ENCODE results near the gene SLC6A4.
"Not testable (repeated sequence)": the region's sequence is repeated elsewhere in the genome, so short reads cannot be mapped to it uniquely, and the experiment has no call there.

Gene SLC6A4

DNA sequence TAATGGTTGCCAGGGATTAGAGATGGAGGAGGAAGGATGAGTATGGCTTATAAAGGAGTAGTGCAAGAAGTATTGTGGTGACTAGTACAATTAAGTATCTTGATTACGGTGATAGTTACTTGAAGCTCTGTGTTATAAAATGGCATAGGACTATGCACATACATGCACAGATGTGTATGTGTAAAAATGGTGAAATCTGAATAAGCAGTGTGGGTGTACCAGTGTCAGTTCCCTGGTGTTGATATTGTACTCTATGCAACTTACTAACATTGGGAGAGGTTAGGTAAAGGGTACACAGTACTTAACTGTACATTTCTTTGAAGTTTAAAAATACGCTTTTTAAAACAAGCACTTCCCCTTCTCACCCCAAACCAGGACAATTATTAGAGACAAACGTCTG, 70.3 kb downstream of the SLC6A4 start:
- DNase-seq, result no peak

DNA sequence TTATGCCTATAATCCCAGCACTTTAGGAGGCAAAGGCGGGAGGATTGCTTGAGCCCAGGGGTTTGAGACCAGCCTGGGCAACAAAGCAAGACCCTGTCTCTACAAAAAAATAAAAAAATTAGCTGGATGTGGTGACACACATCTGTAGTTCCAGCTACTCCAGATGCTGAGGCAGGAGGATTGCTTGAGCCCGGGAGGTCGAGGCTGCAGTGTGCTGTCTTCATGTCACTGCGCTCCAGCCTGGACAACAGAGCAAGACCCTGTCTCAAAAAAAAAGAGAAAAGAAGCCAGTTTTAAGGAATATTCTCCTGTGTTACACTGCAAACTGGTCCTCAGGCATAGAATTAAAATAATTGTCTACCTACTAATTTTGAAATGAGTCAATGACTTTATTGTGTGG, 71.0 kb downstream of the SLC6A4 start:
- DNase-seq, result no peak

DNA sequence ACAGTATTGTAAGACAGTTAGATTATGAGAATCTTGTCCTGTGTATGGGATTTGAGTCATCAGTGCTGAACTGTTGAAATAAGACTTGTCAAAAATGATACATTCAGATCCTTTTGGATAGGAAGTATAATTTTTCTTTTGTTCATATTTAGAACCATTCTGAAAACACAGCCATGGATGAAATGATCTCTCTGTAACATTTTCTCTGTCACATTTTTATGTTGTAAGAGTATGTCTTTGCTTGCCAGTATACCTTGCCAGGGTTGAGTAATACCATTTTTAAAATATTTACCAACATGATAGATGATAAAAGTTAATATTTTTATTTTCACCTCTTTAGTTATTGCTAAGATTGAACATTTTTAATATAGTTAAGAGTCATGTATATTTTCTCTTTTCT, 73.9 kb downstream of the SLC6A4 start:
- DNase-seq, result no peak

DNA sequence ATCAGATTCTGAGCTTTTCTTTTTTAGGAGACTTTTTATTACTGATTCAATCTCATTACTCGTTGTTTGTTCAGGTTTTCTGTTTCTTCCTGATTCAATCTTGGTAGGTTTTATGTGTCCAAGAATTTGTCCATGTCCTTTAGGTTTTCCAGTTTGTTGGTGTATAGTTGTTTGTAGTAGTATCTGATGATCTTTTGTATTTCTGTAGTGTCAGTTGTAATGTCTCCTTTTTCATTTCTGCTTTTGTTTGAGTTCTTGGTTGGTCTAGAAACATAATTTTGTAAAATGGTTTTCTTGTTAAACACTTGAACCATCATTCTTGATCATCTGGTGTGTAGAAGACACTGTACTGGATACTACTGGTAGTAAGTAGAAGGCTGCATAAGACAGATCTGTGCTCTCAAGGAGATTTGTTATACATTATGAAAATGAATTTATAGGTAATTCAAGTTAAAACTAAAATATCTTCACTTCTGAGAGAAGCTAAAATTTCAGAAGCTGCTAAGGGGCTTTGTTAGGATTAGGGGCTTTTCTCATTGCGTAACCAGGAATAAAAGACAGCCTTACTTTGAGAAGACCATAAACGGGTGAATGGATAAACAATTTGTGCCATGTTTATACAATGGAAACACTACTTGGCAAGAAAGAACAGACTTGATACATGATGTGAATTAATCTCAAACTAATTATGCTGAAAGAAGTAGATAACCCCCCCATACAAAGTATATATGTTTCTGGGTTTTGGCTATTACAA, 74.9 kb downstream of the SLC6A4 start:
- DNase-seq, result no peak

DNA sequence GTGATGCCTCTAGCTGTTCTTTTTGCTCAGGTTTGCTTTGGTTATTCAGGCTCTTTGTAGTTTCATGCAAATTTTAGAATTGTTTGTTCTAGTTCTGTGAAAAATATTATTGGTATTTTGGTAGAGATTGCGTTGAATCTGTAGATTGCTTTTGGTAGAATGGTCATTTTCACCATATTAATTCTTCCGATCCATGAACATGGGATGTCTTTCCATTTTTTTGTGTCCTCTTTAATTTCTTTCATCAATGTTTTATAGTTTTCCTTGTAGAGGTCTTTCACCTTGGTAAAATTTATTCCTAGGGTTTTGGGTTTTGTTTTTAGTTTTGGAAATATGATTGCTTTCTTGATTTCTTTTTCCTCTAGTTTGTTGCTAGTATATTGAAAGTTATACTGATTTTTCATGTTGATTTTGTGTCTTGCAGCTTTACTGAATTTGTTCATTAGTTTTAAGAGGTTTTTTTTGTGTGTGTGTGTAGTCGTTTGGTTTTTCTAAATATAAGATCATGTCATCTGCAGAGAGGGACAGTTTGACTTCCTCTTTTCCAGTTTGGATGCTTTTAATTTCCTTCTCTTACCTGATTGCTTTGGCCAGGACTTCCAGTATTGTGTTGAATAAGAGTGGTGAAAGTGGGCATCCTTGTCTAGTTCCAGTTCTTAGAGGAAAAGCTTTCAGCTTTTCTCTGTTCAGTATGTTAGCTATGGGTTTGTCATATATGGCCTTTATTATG, 76.4 kb downstream of the SLC6A4 start:
- DNase-seq, result no peak

DNA sequence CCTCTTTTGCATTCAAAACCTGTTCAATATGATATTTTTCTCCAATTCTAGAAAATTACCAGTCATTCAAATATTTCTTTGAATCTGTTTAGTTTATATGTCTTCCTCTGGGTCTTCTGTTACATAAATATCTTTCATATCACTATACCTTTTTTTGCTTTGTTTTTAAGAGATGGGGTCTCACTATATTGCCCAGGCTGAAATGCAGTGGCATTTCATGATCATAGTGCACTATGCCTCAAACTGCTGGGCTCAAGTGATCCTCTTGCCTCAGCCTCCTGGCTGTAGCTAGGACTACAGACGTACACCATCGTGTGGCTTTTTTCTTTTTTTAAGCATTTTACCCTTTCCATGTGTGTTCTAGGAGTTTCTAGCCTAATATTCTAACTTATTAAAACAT, 80.1 kb downstream of the SLC6A4 start:
- no peak for DNase-seq

DNA sequence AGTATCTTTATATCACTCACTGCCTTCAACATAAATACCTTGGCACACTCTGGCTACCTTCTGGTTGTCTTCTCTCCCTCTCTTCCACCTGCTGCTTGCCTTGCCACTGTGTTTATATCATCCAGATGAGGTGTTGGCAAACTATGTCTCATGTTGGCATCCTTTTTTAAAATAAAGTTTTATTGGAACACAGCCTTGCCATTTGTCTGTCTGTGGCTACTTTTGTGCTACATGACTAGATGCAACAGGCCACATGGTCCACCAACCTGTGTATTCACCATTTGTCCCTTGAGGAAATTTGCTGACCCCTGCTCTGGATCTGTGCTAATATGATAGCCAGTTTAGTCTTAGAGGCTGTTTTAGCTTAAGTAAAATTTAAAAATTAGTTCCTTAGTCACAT, 82.0 kb downstream of the SLC6A4 start:
- no peak for DNase-seq

DNA sequence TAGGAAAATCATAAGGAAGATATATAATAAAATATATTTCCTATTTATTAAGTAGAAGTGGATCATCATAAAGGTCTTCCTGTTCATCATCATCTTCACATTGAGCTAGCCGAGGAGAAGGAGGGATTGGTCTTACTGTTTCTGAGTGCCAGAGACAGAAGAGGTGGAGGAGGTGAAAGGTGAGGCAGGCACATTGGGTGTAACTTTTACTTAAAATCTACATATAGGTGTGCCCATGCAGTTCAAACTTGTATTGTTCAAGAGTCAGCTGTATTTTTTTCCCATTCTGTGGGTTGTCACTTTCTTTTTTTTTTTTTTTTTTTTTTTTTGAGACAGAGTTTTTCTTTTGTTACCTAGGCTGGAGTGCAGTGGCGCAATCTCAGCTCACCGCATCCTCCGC, 84.0 kb downstream of the SLC6A4 start:
- no peak for DNase-seq

DNA sequence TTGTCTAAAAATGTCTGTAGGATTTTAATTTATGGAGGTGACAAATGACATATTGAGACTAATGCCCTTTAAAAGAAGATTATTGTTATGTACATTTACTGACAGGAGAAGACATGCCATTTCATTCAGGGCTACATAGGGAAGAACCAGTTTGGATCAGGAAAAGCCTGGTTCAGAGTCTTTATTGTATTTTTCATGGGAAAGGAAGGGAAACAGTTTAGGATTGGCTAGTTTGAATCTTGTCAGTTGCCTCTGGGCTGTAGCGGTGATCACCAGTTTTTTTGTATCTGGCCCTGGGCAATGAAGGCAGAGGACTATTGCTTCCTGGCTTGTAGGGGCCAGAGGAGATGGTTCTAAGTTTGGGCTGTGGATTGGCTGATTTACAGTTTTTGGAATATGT, 87.1 kb downstream of the SLC6A4 start:
- no peak for DNase-seq

DNA sequence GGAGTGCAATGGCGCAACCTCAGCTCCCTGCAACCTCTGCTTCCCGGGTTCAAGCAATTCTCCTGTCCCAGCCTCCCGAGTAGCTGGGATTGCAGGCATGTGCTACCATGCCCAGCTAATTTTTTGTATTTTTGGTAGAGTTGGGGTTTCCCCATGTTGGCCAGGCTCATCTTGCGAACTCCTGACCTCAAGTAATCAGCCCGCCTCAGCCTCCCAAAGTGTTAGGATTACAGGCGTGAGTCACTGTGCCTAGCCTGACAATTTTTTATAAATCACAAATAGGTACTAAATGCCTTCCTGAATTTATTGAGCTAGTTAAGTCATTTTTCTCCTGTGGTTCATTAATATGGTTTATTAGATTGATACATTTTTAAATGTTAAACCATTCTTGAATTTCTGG, 87.6 kb downstream of the SLC6A4 start:
- not testable (repeated sequence) for DNase-seq
